GM12801 (cell line): ENCODE data around the gene USP30.

ENCODE experiments used
- CTCF ChIP-seq: IDR thresholded peaks from one replicate; pipeline ENCODE4 v1.5.1; 2011; ENCODE audit warnings: control low read depth; ENCODE audit not compliant: insufficient read length; ENCODE audit errors: extremely low read depth

USP30 gene, protein sequence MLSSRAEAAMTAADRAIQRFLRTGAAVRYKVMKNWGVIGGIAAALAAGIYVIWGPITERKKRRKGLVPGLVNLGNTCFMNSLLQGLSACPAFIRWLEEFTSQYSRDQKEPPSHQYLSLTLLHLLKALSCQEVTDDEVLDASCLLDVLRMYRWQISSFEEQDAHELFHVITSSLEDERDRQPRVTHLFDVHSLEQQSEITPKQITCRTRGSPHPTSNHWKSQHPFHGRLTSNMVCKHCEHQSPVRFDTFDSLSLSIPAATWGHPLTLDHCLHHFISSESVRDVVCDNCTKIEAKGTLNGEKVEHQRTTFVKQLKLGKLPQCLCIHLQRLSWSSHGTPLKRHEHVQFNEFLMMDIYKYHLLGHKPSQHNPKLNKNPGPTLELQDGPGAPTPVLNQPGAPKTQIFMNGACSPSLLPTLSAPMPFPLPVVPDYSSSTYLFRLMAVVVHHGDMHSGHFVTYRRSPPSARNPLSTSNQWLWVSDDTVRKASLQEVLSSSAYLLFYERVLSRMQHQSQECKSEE

DNA sequence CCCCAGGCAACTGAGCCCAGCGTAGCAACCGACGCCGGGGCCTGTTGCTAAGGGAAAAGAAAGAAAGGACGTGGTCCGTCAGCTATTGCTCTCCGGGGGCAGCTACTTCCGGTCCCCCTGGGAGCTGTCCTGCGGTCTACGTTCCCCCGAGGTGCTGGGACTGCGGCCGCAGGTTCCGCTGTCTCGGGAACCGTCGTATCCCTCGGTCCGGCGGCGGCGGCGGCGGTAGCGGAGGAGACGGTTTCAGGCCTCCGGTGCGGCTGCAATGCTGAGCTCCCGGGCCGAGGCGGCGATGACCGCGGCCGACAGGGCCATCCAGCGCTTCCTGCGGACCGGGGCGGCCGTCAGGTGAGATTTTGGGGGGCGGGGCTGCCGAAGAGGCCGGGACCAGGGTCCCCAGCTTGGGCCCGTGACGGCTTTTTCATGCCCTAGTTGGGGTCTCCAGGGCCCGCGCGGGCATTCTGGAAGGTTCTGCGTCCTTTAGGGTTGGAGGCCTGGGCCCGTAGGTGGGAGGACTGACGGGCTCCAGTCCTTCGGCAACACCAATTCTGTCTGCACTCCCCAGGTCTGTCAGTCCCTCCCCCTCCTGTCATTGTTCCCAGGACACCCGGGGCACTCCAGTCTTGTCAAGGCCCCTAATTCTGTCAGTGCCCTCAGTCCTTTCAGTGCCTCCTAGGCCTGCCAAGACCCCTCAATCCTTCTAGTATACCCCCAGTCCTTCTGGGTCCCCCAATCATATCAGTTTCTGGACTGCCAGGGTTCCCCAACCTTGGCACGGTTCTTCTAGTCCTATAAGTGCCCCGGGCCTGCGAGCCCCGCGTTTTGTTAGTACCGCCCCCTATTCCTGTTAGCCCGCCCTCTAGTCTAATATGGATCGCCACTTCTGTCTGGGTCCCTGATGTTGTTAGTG, at the start of gene USP30:
TSS of gene USP30 (plus strand) at position 163 of the 910 bp plus-strand sequence. CDS start at position 266, 103 bp downstream.
- no peak for TF ChIP-seq CTCF

DNA sequence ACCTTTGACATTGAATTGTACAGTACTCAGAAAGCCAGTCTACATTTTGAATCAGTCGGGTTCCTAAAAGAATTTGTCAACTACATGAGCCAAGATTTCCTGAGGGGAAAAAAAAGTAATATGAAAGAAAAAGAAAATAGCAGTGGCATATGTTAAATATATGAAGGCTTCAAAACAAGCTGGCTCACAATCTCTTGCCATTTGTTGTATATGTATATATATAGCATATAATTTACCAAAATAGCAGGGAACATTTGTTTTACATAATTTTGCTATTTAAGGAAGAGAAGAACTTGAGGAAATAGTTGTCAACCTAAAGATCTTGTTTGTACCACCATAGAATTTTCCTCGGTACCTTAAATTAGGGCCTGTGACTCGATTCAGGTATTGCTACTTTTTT, 48.4 kb upstream of the USP30 start:
- no peak for TF ChIP-seq CTCF

DNA sequence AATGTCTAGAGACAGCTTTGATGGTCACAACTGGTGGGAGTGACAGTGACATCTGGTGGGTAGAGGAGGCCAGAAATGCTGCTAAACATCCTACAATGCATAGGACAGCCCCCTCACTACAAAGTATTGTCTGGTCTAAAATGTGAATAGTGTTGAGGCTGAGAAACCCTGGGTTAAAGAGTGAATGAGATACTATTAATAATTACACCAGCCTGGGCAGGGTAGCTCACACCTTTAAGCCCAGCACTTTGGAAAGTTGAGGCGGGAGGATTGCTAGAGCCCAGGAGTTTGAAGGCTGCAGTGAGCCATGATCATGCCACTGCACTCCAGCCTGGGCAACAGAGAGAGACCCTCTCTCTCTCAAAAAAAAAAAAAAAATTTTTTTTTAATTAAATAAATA, 42.6 kb upstream of the USP30 start:
- TF ChIP-seq CTCF, result no peak

DNA sequence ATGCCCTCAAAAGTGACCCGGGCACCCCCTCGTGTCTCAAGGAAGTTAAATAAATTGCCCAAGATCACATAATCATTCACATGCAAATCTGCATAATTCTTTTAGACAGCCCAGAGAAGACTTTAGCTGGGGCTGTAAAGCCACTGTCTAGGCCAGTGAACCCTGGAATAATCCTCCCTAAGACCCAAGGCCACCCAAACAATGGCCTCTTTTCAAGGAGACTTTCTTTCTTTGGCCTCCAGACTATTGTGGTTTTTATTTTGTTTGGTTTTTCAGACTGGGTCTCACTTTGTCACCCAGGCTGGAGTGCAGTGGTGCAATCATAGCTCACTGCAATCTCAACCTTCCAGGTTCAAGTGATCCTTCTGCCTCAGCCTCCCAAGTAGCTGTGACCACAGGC, 42.1 kb upstream of the USP30 start:
- TF ChIP-seq CTCF, result no peak

- TF ChIP-seq CTCF, result no peak
Observed at GRCh38 chr12:109014984-109015765, 37.2 kb upstream of the USP30 start.

- no peak for TF ChIP-seq CTCF
Observed at GRCh38 chr12:109016016-109016415, 36.4 kb upstream of the USP30 start.
